H9 (cell line): ENCODE results near the gene TRERF1. TPM values are rescaled to one million over a fixed set of nuclear protein-coding genes. Genes with fewer than 3 reads are reported as not detected.

Source experiments
- DNase-seq: peaks from one replicate; pipeline ENCODE4 v3.0.0-alpha.2; 2017
- H2AFZ ChIP-seq: one replicate; pipeline ENCODE4 v1.6.1; 2013; ENCODE audit warnings: mild to moderate bottlenecking, low read length, control low read depth, moderate library complexity
- H2AK5ac ChIP-seq: 2 replicates; pipeline ENCODE4 v1.6.1; 2013; ENCODE audit warnings: low read length, control low read depth, mixed read lengths; ENCODE audit not compliant: insufficient read length
- H2BK120ac ChIP-seq: one replicate; pipeline ENCODE4 v1.6.1; 2013; ENCODE audit warnings: low read depth, mild to moderate bottlenecking, low read length, control low read depth, inconsistent platforms; ENCODE audit not compliant: poor library complexity, severe bottlenecking
- H2BK12ac ChIP-seq: 2 replicates; pipeline ENCODE4 v1.6.1; 2013; ENCODE audit warnings: low read length, control low read depth, mixed read lengths, low read depth; ENCODE audit not compliant: insufficient read length
- H2BK15ac ChIP-seq: 2 replicates; pipeline ENCODE4 v1.6.1; 2013; ENCODE audit warnings: low read depth, low read length, control low read depth
- H2BK20ac ChIP-seq: one replicate; pipeline ENCODE4 v1.6.1; 2013; ENCODE audit warnings: low read depth, mild to moderate bottlenecking, low read length, control low read depth, inconsistent platforms; ENCODE audit not compliant: poor library complexity, severe bottlenecking
- H2BK5ac ChIP-seq: 2 replicates; pipeline ENCODE4 v1.6.1; 2013; ENCODE audit warnings: low read length, control low read depth, mixed read lengths; ENCODE audit not compliant: insufficient read length
- H3K14ac ChIP-seq: 2 replicates; pipeline ENCODE4 v1.6.1; 2013; ENCODE audit warnings: low read length, control low read depth; ENCODE audit not compliant: insufficient read depth
- H3K18ac ChIP-seq: 2 replicates; pipeline ENCODE4 v1.6.1; 2013; ENCODE audit warnings: low read depth, mild to moderate bottlenecking, mixed read lengths, low read length, control low read depth; ENCODE audit not compliant: insufficient read length
- H3K23ac ChIP-seq: 2 replicates; pipeline ENCODE4 v1.6.1; 2013; ENCODE audit warnings: low read length, control low read depth, mixed read lengths, low read depth; ENCODE audit not compliant: insufficient read length
- H3K23me2 ChIP-seq: 2 replicates; pipeline ENCODE4 v1.6.1; 2013; ENCODE audit warnings: low read depth, mild to moderate bottlenecking, mixed read lengths, low read length, control low read depth; ENCODE audit not compliant: insufficient read length, poor library complexity, severe bottlenecking
- H3K27ac ChIP-seq: 2 replicates; pipeline ENCODE4 v1.5.1; 2013; ENCODE audit warnings: low read length, control low read depth, mixed read lengths, low read depth; ENCODE audit not compliant: insufficient read length
- H3K27me3 ChIP-seq: 2 replicates; pipeline ENCODE4 v1.6.1; 2013; ENCODE audit warnings: low read length, control low read depth, inconsistent platforms; ENCODE audit not compliant: insufficient read depth
- H3K4ac ChIP-seq: 2 replicates; pipeline ENCODE4 v1.6.1; 2013; ENCODE audit warnings: low read depth, mild to moderate bottlenecking, control low read depth, inconsistent platforms, low read length, moderate library complexity
- H3K4me1 ChIP-seq: 2 replicates; pipeline ENCODE4 v1.6.1; 2013; ENCODE audit warnings: low read length, control low read depth, inconsistent platforms; ENCODE audit not compliant: insufficient read depth
- H3K4me2 ChIP-seq: 2 replicates; pipeline ENCODE4 v1.6.1; 2013; ENCODE audit warnings: low read length, control low read depth, mixed read lengths; ENCODE audit not compliant: insufficient read length, insufficient read depth
- H3K56ac ChIP-seq: 2 replicates; pipeline ENCODE4 v1.6.1; 2013; ENCODE audit warnings: low read depth, mild to moderate bottlenecking, mixed read lengths, low read length, control low read depth; ENCODE audit not compliant: insufficient read length
- H3K79me1 ChIP-seq: 2 replicates; pipeline ENCODE4 v1.6.1; 2013; ENCODE audit warnings: low read depth, mild to moderate bottlenecking, moderate library complexity, low read length, control low read depth, inconsistent platforms; ENCODE audit not compliant: insufficient read depth, poor library complexity, severe bottlenecking
- H3K79me2 ChIP-seq: 2 replicates; pipeline ENCODE4 v1.6.1; 2013; ENCODE audit warnings: low read length, control low read depth, inconsistent platforms; ENCODE audit not compliant: insufficient read depth
- H3K9ac ChIP-seq: 2 replicates; pipeline ENCODE4 v1.6.1; 2013; ENCODE audit warnings: low read length, control low read depth, mixed read lengths; ENCODE audit not compliant: insufficient read length; ENCODE audit errors: extremely low read depth
- H3K9me3 ChIP-seq: one replicate; pipeline ENCODE4 v1.6.1; 2013; ENCODE audit warnings: low read depth, low read length, inconsistent platforms; ENCODE audit not compliant: control insufficient read depth
- H3T11ph ChIP-seq: one replicate; pipeline ENCODE4 v1.6.1; 2013; ENCODE audit warnings: mild to moderate bottlenecking, low read length, control low read depth, inconsistent platforms
- H4K20me1 ChIP-seq: one replicate; pipeline ENCODE4 v1.6.1; 2013; ENCODE audit not compliant: control insufficient read depth, insufficient read length, insufficient read depth
- H4K5ac ChIP-seq: 2 replicates; pipeline ENCODE4 v1.6.1; 2013; ENCODE audit warnings: low read depth, mild to moderate bottlenecking, mixed read lengths, low read length, control low read depth; ENCODE audit not compliant: insufficient read length
- H4K8ac ChIP-seq: replicated peaks from 2 replicates; pipeline ENCODE4 v1.6.1; 2013; ENCODE audit warnings: low read length, control low read depth, mixed read lengths, low read depth; ENCODE audit not compliant: insufficient read length
- H4K91ac ChIP-seq: 2 replicates; pipeline ENCODE4 v1.6.1; 2013; ENCODE audit warnings: low read depth, mild to moderate bottlenecking, moderate library complexity, mixed read lengths, low read length, control low read depth; ENCODE audit not compliant: insufficient read length
- H3K27ac Mint-ChIP-seq, 3 experiments: 2 replicates in 2 of 3; 3 replicates in 1 of 3; pipeline ENCODE4 v1.8.0; 2020 to 2021; ENCODE audit warnings: mixed read lengths in 3 of 3, mild to moderate bottlenecking in 1 of 3, moderate library complexity in 1 of 3
- H3K27me3 Mint-ChIP-seq: 2 replicates; pipeline ENCODE4 v1.8.0; 2021; ENCODE audit warnings: low read depth, mild to moderate bottlenecking, moderate library complexity, mixed read lengths
- H3K36me3 Mint-ChIP-seq, 3 experiments: 2 replicates in 2 of 3; 3 replicates in 1 of 3; pipeline ENCODE4 v1.8.0; 2020 to 2021; ENCODE audit warnings: low read depth in 3 of 3, mixed read lengths in 3 of 3; ENCODE audit not compliant: insufficient read depth in 1 of 3
- H3K4me1 Mint-ChIP-seq, 2 experiments: 2 replicates each; pipeline ENCODE4 v1.8.0; 2020; ENCODE audit warnings: mixed read lengths in 2 of 2
- H3K4me3 Mint-ChIP-seq, 2 experiments: 2 replicates in 1 of 2; 3 replicates in 1 of 2; pipeline ENCODE4 v1.8.0; 2020 to 2021; ENCODE audit warnings: mild to moderate bottlenecking in 2 of 2, mixed read lengths in 2 of 2, moderate library complexity in 1 of 2
- H3K9me3 Mint-ChIP-seq, 2 experiments: 2 replicates in 1 of 2; 3 replicates in 1 of 2; pipeline ENCODE4 v1.8.0; 2020; ENCODE audit warnings: mild to moderate bottlenecking in 2 of 2, mixed read lengths in 2 of 2, moderate library complexity in 1 of 2
- CTCF ChIP-seq: fragments of 200-600 bp; sonication (generic); conservative IDR thresholded peaks from 3 replicates; pipeline ENCODE4 v1.8.0; 2021; ENCODE audit warnings: antibody characterized with exemption, mild to moderate bottlenecking
- WGBS: extraction: QIAGEN DNeasy Blood & Tissue Kit; methylation state at CpG from one replicate; pipeline ENCODE4 v1.1.7; 2013; ENCODE audit warnings: missing lambda C conversion rate, low lambda C conversion rate, mixed read lengths; ENCODE audit not compliant: insufficient read length; ENCODE audit errors: extremely low coverage; 5-methylcytosine and 5-hydroxymethylcytosine counted together
- total RNA-seq: library from RNA; stranded (reverse); gene quantifications from 2 replicates; pipeline ENCODE4 v1.2.1, GENCODE V29; 2021

Gene TRERF1
- total RNA-seq, 1 experiment from 2014 or later, result 19.7 TPM

- TF ChIP-seq CTCF, result no peak
- no peak overlapping the region for H3K27ac ChIP-seq
- H3K23me2 ChIP-seq, result no peaks in the 10 kb centered on the region
- no peaks in the 10 kb centered on the region for H3K79me1 ChIP-seq
- H3K4me1 Mint-ChIP-seq, result no peaks in the 10 kb centered on the region; a peak in 1 of 4 replicates
- no peaks in the 10 kb centered on the region for H3K79me2 ChIP-seq
- no peak overlapping the region for H2BK15ac ChIP-seq
- no peaks in the 10 kb centered on the region for H3K36me3 Mint-ChIP-seq
- no peak overlapping the region for H3T11ph ChIP-seq
- no peak for DNase-seq
- no peaks in the 10 kb centered on the region for H4K20me1 ChIP-seq
- H2AFZ ChIP-seq, result no peak overlapping the region
- H3K9me3 Mint-ChIP-seq, result peaks cover 0 to 4% of the 10 kb centered on the region in 2 experiments; a peak in 1 of 5 replicates
- H3K4ac ChIP-seq, result no peak overlapping the region
- no CpG with 5 or more reads among the region's 14 CpGs for WGBS
- no peak overlapping the region for H3K14ac ChIP-seq
- H2BK120ac ChIP-seq, result no peak overlapping the region
- H4K5ac ChIP-seq, result no peak overlapping the region
- H2AK5ac ChIP-seq, result no peak overlapping the region
- H3K27me3 Mint-ChIP-seq, result peaks cover 2% of the 10 kb centered on the region; the same call in 1 of the 2 replicates
- no peak overlapping the region for H4K91ac ChIP-seq
- H3K27me3 ChIP-seq, result no peaks in the 10 kb centered on the region
- H2BK12ac ChIP-seq, result no peak overlapping the region
- no peak overlapping the region for H3K56ac ChIP-seq
- no peak overlapping the region for H2BK20ac ChIP-seq
- no peak overlapping the region for H3K18ac ChIP-seq
- H3K23ac ChIP-seq, result no peak overlapping the region
- H3K4me2 ChIP-seq, result no peak overlapping the region
- H3K27ac Mint-ChIP-seq, result no peak overlapping the region
- no peak overlapping the region for H3K4me3 Mint-ChIP-seq
- no peak overlapping the region for H3K9ac ChIP-seq
- no peak overlapping the region for H4K8ac ChIP-seq
- H2BK5ac ChIP-seq, result no peak overlapping the region
- H3K4me1 ChIP-seq, result no peaks in the 10 kb centered on the region
- H3K9me3 ChIP-seq, result no peaks in the 10 kb centered on the region
These were observed 42.3 kb upstream of the TRERF1 start for GRCh38 chr6:42493914-42494539.
